ENCODE data around the gene SIGLEC1.

SIGLEC1 gene

DNA sequence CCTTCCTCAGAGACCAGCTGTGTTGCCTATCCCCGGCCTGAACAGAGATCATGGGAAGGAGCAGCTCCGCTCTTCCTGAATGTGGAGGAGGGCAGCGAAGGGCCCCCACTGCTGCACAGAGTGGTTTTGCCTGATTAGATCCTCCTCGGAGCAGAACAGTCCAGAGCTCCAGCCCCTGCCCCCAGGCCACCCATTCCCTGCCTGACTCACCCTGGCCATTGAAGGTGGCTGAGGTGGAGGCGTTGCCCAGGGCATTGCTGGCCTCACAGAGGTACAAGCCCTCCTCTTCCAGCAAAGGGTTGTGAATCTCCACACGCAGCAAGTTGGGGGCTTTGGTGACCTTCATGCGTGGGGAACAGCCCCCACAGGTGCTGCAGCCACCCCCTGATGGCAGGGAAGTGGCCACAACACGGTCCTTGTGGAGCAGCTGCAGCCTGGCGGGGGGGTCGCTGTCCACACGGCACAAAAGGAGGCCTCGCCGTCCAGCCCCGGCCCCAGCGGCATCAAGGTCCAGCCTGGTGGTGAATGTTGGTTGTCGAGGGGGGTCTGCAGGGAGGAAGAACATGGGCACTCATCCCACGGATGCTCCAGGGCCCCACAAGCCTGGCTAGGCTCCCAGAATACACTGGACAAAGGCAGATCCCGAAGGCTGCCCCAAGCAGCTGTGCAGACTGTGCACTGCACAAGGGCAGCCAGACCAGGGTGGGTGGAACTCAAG, 14.7 kb downstream of the SIGLEC1 start:
- no peak for DNase-seq

DNA sequence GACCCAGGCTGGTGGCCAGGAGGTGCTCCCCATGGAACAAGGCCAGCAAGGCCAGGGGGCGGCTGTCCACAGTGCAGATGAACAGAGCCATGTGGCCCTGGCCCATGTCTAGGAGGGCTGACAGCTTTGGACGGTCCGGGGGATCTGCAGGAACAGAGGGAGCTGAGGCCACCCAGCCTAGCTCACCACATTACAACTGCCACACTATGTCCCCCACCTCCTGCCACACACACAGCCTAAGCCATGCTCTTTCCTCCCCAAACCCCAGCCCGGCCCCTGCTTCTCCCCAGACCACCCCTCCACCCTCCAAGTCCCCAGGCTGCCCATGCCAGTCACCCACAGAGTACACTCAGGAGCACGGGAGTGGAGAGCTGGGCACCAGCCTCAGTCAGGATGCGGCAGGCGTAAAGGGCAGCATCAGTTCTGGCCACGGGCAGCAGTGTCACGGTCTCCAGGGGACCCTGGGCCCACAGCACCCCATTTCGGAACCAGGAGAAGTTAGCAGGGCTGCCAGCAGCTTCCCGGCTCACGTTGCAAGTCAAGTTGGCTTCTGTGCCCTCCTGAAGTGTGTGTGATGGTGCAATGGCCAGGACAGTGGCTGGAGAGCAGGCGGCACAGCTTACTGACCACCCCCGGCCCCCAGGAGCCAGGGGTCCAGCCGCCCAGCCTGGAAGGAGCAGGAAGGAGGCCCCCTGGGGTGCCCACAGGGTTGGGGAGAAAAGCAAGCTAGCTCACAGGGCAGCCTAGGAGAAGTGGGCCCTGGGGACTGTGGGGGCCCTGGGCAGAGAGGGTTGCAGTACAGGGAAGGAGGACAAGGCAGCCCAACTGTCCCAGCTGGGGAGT, 15.4 kb downstream of the SIGLEC1 start:
- no peak for DNase-seq

DNA sequence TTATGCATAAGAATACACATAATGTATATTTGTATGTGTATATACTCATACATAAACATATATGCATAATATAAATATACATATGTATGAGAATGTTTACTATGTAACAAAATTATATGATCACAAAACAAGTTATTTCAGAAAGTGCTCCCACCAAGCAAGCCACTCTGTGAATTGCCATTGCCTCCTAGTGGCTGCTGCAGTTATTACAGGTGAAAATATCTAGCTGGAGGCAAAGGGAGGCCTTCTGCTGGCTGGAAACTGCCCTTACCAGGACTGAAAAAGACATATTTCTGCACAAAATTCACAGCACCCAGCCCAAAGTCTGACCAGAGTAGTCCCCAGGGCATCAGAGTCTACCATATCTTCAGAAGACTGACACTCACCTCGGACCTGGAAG, 16.2 kb downstream of the SIGLEC1 start:
- no peak for DNase-seq

DNA sequence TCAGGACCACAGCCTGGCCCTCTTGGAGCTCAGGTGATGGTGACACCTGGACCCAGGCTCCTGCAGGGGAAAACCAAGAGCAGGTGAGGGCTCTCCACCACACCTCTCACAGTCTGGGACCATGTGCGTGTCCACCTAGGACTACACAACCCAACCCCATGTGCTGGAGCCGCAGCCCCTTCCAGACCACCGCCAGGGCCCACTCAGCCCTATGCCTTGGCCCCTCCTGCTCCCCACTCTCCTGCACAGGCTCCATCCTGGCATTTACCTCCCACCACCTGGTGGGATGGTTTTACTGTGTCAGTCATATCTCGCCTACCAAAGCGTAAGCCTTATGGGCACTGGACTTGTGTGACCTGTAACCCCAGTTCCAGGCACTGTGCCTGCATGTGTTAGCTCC, 17.5 kb downstream of the SIGLEC1 start:
- DNase-seq: no peak

DNA sequence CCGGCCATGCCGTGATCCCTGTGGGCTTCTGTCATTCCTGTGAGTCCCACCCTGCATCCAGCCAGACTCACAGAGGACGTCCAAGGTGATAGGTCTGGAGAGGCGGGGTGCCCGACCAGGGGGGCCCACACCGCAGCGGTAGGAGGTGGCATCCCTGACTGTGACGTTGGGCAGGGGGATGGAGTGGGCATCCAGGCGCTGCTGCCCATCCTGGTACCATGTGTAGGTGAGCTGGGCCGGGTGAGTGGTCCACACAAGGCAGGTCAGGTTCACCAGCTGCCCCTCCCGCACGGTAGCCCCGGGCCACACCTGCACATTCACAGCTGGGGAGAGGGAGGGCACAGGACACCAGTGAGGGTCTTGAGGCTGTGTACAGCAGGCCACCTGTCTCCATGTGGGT, 19.0 kb downstream of the SIGLEC1 start:
- DNase-seq: no peak

DNA sequence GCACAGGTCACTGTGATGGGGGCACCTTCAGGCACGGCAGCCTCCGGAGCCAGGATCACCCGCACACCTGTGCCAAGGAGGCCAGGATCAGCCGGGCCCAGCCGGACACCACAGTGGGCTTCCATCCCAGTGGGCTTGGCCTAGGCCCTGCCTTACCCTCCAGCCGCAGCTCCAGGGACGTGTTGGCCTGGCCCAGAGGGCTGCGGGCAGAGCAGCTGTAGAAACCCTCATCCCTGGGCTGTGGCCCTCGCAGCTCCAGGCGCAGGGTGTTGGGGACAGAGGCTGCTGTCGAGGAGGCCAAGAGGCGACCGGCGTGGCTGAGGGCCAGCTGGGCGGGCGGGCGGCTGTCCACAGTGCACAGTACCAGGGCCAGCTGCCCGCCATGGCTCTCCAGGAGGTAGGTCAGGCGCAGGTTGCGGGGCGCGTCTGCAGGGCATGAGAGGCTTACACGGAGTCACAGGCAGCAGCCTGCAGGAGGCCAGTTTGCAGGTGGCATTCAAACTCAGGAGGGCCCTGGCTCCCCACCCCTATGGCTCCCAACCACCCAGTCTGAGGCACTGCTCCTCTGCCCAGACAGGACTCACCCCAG, 19.6 kb downstream of the SIGLEC1 start:
- no peak for DNase-seq

DNA sequence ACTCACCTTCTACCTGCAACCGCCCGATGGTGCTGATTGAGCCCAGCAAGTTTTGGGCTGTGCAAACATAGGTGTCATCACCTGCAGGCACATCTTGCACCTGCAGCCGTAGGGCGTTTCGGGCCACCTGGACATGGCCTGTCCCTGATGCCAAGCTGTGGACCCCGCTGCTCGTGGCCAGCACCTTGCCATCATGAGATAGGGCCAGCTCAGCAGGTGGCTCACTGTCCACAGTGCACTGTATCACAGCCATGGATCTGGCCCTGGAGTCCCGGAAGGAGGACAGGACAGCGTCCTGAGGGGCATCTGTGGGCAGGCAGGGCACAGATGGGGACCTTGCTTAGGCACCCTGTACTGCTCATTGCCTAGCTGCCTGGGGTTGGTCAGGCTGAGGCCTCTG, 20.5 kb downstream of the SIGLEC1 start:
- no peak for DNase-seq

DNA sequence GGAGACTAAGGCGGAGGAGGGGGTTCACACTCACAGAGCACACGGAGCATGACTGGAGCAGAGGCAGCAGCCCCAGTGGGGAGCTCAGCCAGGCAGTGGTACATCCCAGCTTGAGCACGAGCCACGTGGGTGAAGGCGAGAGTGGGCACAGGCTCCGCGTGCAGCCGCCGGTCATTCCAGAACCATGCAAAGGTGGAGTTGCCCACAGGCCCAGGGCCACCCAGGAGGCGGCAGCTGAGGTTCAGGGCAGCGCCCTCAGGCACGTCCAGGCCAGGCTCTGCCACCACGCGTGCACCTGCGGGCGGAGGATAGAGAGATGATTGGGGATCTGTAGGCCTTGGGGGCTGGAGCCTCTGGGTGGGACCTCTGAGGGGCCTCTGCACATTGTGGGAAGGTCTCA, 21.1 kb downstream of the SIGLEC1 start:
- no peak for DNase-seq

DNA sequence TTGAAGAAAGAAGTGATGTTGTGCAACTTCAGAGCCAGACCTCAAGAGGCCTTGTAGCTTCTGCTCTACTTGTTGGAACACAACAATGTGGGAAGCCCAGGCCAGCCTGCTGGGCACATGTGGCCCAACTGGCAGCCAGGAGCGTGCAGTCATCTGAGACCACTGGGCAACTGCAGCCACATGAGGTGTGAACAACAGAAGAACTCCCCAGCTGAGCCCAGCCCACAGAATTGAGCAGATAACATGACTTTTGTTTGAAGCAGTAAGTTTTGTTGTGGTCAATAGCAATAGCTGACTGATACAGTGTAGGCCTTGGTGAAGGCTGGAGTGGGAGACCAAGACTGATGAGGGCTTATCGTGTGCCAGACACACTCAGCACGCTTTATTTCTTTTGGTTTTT, 22.0 kb downstream of the SIGLEC1 start:
- DNase-seq: no peak

DNA sequence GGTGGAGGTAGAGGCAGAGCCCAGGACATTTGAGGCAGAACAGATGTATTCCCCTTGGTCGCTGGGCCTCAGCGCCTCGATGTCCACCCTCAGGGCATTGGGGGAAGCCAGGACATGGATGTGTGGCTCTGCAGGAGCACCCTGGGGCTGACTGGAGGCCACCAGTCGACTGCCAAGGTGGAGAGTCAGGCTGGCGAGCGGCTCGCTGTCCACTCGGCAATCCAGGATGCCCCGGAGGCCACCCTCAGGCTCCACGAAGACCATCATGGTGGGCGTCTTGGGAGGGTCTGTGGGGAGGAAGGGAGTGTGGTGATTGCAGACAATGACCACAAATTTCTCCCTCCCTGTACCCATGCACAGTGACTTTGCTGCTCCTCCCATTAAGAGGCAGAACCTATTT, 22.4 kb downstream of the SIGLEC1 start:
- no peak for DNase-seq

DNA sequence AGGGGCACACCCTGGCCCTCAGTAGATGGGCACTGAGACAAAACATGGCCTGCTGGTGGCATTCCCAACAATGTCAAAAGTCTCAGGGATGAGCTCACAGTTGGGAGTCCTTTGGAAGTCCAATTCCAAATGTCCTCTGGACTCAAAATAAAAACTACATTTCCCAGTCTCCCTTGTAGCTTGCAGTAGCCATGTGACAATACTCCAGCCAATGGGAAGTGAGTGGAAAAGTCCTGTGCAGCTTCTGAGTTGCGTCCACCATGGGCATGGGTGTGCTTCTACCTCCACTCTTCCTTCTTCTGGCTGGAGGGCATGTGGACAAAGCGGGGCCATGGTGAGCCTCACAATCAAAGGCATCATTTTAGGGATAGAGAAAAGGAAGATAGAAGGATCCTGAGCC, 24.7 kb downstream of the SIGLEC1 start:
- DNase-seq: no peak

DNA sequence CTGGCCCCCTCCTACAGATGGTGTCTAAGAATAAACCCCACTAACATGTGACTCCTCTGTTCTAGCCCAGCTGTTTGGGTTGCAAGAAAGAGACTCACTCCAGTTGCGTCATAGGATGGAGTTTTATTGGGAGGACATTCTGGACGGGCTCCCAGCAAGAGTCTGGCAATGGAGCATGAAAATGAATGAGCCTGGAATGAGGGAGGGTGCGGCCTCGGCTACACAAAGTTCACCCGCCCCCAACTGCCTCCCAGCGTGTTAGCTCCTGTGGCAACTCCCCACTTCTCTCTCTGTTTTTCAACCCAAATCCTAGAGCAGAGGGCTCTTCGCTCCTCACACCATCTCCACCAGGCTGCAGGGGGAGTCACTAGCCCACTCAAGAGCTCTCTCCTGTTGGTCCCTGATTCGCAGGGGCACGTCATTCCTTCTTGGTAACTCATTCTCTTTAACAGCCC, 25.5 kb downstream of the SIGLEC1 start:
- DNase-seq: no peak

DNA sequence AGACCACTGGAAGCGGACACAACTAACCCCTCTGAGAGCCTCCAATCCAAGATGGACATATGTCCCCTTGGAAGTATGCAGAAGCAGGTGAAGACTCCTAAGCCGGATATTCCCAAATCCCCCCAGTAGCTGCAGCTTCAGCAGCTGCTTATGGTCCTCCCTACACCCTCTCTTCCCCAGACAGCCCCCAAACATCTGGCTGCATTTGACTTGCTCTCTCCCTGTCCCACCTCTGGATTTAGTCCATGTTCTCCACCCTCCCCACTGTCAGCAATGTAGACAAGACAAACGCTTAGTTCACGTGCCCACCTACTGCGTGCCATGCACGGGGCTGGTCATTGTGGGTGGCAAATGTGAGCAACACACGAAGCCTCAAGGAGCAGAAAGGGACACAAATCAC, 26.0 kb downstream of the SIGLEC1 start:
- no peak for DNase-seq

DNA sequence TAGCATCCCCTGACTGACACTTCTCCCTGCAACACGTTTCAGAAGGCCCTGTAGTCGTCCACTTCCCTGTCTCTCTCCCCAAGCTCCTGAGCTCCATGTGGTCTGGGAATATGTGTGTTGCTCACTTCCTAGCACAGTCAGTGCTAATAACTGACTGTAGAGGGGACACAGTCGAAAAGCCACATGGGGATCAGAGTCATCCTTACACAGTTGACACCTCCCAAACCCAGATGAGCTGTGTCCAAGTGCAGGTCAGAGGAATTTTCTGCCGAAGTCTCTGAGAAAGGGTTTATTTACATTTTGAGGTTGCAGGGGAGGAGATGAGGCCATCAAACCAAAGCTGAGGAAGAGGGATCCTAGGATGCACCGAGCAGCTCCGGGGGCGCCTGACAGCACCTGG, 27.1 kb downstream of the SIGLEC1 start:
- no peak for DNase-seq

DNA sequence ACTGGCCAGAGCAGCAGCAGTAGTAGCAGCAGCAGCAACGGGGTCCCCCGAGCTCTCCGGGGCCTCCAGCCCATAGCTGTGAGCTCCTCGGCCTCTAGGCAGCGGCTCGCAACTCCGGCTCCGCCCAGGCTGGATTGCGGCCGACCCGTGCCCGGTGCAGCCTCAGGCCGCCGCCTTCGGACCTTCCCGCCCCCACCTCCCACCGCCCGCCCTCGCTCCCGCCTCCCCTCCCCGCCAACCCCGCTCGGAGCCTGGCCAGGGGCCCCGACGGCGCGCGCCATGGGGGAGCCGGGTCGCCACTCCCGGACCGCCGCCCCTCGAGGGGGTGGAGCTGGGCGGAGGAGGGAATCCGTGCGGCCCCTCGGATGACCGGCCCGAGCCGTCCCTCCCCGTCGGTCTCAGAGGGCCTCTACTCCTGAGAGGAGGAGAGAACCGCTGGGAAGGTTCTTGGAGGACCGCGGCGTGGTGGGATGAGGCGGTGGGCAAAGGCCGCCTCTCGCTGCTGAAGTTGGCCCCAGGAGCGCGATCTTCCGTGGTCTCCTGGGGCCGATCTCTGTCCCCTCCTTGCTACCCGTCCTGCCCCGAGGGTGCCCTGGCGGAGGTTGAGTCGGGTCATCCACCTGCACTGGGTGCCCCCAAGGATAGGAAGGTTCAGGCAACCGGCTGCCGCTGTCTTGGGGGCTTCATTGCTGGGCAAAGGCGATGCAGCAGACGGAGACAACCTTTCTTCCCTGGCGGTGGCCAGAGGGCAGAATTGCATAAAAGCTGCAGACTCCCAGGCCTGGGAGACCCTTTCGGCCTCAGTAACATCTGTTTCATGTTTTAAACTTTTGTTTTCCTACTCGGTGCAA, 30.2 kb downstream of the SIGLEC1 start, which contains the start of gene ADAM33:
Gene ADAM33, minus strand, starts transcription at position 80 of the 851 bp plus-strand sequence. Its CDS starts 6 bp downstream, at position 74.
- no peak for DNase-seq

DNA sequence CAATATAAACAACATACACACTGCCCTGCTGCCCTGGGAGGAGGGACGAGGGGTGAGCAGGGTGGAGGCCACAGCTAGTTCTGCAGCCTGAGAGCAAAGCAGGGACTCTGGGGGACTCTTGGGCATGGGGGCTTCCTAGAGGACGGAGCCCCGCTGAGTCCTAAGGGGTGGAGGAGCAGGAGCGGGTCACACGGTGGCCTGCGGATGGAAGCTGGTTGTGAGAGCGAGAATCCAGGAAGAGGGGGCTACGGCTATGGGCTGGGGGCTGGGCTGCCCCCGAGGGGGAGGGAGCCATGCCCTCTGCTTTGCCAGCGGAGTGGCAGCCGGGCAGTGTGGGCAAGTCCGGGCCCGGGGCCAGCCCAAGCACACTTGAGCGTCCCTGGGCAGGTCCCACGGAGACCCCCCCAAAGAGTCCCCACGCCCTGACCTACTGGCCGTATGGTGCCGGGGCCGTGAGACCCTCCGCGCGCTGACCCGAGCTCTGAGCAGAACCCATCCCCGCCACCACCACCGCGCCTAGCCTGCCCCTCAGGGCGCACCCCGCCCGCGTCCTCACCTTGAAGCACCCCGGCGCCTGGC, 31.0 kb downstream of the SIGLEC1 start:
- DNase-seq: no peak

DNA sequence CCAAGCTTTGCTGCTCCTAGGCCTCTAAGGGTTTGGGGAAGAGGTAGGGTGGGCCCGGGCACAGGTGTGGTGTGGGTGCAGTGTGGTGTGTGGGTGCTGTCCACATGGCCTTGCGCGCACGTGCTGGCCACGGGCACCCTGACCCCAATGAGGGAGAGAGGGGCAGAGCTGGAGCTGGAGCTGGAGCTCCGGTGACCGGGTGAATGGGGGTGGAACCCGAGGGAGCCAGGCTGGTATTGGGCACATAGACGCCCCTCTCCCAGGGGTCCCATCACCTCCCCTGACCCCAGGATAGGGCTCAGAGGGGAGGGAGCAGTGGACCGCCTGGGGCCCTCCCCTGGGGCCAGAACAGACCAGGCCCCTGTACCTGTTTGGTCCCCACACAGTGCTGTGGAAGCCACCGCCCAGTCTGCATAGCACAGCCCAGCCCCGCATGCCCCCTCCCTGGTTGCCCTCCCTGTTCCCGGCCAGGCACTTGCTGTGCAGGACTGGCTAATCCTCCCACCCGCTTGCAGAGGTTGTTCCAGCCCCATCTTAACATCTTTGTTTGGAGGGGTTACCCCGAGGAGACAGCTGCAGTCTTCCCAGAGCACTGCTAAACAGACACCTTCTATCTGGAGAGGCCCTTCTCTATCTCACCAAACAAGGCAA, 31.6 kb downstream of the SIGLEC1 start:
- no peak for DNase-seq

DNA sequence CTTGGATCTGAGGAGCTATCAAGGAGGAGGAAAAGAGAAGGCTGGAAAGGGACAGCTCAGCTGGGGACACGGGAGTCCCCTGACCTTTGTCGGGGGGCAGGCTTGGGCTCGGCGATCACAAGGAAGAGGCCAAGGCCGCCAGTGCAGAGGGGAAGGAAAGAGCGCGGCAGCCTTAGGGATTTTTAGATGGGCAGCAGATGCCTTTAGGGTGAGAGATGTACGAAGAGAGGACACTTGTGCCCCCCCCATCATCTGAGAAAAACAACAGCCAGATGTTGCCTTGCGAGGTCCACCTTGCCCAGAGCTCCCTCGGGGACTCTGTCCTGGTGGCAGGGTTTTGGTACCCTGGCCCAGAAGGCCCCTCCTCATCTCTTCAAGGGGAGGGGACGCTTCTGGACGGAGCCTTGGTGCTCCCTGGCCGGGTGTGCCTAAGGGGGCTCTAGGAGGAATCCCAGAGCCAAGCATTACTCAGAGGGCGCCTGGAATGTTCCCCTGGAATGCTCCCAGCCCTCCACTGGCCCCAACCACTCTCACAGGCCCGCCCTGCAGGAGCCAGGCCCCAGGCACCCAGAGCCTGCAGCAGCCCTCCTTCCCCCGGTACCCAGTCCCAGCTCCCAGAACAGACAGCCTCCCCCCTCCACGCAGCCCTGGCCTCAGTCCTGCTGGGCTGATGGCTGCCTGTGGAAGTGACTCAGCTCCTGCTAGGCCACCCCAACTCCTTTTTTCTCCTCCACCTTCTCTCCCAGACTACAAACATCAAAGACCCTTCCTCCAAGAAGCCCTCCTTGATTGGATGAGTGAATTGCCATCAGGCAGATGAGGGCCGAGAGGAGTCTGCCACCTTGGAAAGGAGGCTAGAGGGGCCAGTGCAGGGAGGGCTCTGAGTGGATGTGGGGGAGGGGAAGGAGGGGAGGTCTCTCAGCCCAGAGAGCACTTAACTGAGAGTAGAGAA, 32.4 kb downstream of the SIGLEC1 start:
- no peak for DNase-seq

DNA sequence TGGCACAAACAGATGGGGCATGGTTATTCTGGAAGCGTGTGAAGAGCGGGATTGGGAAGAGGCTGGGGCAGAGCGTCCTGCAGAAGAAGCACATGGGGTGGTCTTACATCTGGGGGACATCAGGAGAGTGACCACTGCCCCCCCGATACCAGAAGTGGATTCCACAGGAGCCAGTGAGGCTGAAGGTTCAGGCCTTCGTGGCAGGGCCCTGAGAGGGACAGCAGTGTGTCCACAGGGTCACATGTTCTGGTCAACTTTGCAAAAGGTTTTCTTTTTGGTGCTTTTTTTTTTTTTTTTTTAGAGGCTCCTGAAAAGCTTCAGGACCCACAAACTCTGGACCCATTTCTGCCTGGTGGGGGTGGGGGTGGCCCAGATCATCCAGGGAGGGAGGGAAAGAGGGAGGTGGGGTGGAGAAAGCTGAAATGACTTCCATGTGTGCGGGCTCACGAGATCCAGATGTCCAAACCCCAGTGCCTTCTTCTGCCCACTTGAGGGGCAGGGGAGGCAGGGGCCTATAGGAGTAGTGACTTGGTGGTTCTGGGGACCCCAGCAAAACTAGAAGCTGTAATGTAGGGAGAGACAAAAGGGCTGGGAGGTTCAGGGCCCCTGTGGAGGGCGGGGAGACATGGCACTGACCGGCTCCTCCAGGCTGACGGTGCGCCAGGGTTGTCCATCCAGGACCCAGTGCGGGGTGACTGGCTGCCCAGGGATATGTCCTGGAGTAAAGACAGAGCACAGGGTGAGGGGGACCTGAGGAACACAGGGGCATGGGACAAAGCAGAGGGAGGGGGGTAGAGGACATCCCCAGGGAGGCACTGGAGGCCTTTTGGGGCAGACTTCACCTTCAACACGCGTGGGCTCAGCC, 33.3 kb downstream of the SIGLEC1 start:
- no peak for DNase-seq

DNA sequence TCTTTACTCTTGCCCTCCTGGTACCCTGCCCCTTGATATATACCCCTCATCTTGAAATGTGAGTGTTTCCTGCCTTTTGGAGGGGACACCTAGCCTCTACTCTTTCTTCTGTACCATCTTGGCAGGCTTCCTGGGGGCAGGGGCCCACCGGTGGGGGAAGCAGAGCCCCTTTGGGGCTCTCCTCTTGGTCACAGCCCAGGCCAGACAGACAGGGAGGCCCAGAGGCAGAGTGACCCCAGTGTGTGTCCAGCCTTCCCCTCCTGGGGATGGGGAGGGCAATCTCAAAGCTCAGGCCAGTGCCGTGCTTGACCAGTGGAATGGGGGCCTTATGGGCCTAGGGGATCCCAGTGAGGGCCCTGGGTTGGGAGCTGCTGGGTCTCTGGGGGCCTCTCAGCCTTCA, 34.2 kb downstream of the SIGLEC1 start:
- no peak for DNase-seq
